NCI-H128 (cell line): ENCODE measurements around the gene KLK6.

Source experiments
- DNase-seq: peaks from one replicate; lab custom pipeline; 2025; ENCODE audit not compliant: unreplicated experiment; lab: John Stamatoyannopoulos, UW

The KLK6 gene

GRCh38 chr19:50912727-50913716 is 56.4 kb downstream of the KLK6 start:
- DNase-seq, result no peak

- no peak for DNase-seq
Measured at GRCh38 chr19:50912102-50912599, 57.2 kb downstream of the KLK6 start.

GRCh38 chr19:50911206-50912101 is 57.9 kb downstream of the KLK6 start, which contains the start of gene KLK4:
Gene KLK4, minus strand, starts transcription at chr19:50911395. Its CDS starts 657 bp downstream, at chr19:50910738.
- DNase-seq, result no peak

- no peak for DNase-seq
Measured at GRCh38 chr19:50910722-50911121, 58.7 kb downstream of the KLK6 start.

- DNase-seq, result no peak
Measured at GRCh38 chr19:50909240-50910070, 59.9 kb downstream of the KLK6 start.
